ENCODE data around the gene PFN3.
A peak's percentile ranks its signal among the peaks of the same experiment; 100 is the strongest.

PFN3 gene

GRCh38 chr5:177387405-177387804, 13.1 kb downstream of the PFN3 start:
- DNase-seq (ENCODE audit: low spot score), result no peak
- no peak for TF ChIP-seq CTCF (IDR thresholded peaks at IDR 0.05; ENCODE audit: extremely low read depth, missing control alignments)

GRCh38 chr5:177386542-177386941, 13.9 kb downstream of the PFN3 start:
- DNase-seq (ENCODE audit: low spot score), result no peak
- TF ChIP-seq CTCF (IDR thresholded peaks at IDR 0.05; ENCODE audit: extremely low read depth, missing control alignments), result no peak

GRCh38 chr5:177385720-177386119, 14.7 kb downstream of the PFN3 start:
- TF ChIP-seq CTCF (IDR thresholded peaks at IDR 0.05; ENCODE audit: extremely low read depth, missing control alignments), result no peak
- no peak for DNase-seq (ENCODE audit: low spot score)

- no peak for TF ChIP-seq CTCF (IDR thresholded peaks at IDR 0.05; ENCODE audit: extremely low read depth, missing control alignments)
Measured at GRCh38 chr5:177384134-177384533, 16.3 kb downstream of the PFN3 start, which contains the start of gene SLC34A1. Gene SLC34A1, plus strand, starts transcription at chr5:177384434. Its CDS starts 1,308 bp downstream, at chr5:177385742.

GRCh38 chr5:177383181-177383580, 17.3 kb downstream of the PFN3 start:
- DNase-seq (ENCODE audit: low spot score), result no peak
- no peak for TF ChIP-seq CTCF (IDR thresholded peaks at IDR 0.05; ENCODE audit: extremely low read depth, missing control alignments)

More at GRCh38 chr5:177384134-177384533, 16.3 kb downstream of the PFN3 start, which contains the start of gene SLC34A1:
- no peak for DNase-seq (ENCODE audit: low spot score)

- peak; percentile 6 for TF ChIP-seq CTCF (IDR thresholded peaks at IDR 0.05; ENCODE audit: extremely low read depth, missing control alignments)
- DNase-seq (ENCODE audit: low spot score), result no peak
Measured at GRCh38 chr5:177382423-177383029, 17.9 kb downstream of the PFN3 start.

GRCh38 chr5:177380805-177381126, 19.7 kb downstream of the PFN3 start:
- DNase-seq (ENCODE audit: low spot score), result no peak
- no peak for TF ChIP-seq CTCF (IDR thresholded peaks at IDR 0.05; ENCODE audit: extremely low read depth, missing control alignments)
